ENCODE measurements around the gene PCARE. TPM values are rescaled to one million over a fixed set of nuclear protein-coding genes. Genes with fewer than 3 reads are reported as not detected.

Gene PCARE
- total RNA-seq, 1 experiment from 2014 or later, result not detected

GRCh38 chr2:29039718-29040480 is 34.4 kb downstream of the PCARE start:
- no peak for DNase-seq (ENCODE audit: low read depth)

GRCh38 chr2:29035016-29035745 is 39.1 kb downstream of the PCARE start:
- DNase-seq (ENCODE audit: low read depth), result no peak

DNA sequence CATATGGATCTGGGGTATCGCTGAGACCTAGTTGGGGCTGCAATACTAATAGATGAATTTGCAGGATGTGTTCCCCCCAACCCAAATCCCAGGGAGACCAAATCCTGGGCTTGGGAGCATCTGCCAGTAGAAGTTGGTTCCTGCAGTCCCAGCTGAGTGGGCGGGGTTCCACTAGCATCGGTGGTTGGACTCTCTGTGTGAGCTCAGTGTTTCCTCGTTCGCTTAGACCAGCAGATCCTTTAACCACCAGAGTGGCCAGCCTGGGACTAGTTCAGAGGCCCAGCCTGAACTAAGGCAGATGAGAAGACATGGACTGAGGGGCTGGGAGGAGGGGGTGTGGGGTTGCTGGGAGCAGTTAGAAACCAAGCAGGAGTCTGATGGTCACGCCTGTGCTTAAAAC is 40.7 kb downstream of the PCARE start:
- no peak for DNase-seq (ENCODE audit: low read depth)

- DNase-seq (ENCODE audit: low read depth), result peak; percentile 50
Observed at GRCh38 chr2:29033172-29033571, 41.2 kb downstream of the PCARE start.

DNA sequence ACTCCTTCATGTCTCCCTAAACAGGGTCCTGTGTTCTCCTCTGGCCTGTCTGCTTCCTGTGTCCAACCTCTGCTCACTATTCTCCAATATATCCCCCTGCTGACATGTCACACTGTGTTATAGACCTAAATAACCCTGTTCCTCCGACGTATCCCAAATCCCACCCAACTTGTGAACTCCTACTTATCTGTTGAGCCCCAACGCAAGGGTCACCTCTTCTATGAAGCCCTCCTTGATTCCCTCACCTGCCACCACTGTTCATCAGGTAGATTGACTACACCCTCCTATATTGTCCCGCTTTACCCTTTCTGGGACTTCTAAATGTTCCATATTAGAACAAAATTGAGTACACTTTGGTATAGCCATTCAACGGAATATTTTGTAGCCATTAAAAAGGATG is 42.1 kb downstream of the PCARE start:
- no peak for DNase-seq (ENCODE audit: low read depth)

DNA sequence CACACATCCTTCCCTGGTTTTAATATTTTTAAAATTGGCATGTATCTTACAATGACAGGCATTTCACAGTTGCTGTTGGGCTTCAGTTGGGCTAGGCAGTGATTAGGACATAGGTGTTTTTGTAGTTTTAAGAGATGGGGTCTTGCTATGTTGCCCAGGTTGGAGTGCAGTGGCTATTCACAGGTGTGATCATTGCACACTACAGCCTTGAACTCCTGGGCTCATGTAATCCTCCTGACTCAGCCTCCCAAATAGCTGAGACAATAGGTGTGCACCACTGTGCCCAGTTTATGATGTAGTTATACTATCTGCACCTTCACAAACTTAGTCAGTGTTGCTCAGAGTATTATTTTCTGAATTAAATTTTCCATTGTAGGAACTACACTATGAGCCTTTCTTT is 43.3 kb downstream of the PCARE start:
- no peak for DNase-seq (ENCODE audit: low read depth)

DNA sequence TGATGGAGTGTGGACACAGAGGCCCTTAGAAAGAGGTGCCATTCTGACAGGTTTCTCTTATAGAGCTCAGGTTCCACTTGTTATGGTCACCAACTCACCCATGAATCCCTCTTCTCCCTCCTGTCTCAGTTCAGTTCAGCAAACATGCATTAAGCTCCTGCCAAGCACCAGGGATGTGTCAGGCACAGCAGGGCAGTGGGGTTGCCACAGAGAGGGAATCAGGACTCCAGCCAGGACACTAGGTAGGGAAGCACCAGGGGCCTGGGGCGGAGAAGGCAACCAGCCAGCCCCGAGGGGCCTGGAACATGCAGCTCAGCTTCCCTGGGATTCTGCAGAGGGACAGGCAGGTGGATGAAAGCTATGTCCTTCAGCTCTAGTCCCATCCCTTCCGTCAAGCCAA is 48.6 kb downstream of the PCARE start:
- DNase-seq (ENCODE audit: low read depth), result no peak

GRCh38 chr2:29024882-29025430 is 49.4 kb downstream of the PCARE start:
- DNase-seq (ENCODE audit: low read depth), result no peak

DNA sequence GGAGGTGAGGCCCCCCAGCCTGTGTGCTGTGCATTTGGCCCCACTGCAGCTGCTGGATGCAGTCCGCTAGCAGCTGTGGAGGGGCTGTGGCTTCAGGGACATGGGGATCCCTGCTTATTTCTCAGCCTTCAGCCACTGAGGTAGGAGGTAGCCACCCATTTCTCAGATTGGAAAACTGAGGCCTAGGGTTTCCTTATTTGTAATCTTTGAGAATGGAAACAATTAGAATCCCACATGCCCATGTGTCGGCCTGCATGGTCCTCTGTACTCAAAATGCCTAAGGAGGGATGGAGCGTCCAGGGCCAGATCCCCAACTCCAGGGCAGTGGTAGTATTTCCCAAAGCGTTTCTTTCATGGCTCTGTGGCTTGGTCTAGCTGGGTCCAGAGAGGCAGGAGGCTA is 51.1 kb downstream of the PCARE start:
- DNase-seq (ENCODE audit: low read depth), result no peak

DNA sequence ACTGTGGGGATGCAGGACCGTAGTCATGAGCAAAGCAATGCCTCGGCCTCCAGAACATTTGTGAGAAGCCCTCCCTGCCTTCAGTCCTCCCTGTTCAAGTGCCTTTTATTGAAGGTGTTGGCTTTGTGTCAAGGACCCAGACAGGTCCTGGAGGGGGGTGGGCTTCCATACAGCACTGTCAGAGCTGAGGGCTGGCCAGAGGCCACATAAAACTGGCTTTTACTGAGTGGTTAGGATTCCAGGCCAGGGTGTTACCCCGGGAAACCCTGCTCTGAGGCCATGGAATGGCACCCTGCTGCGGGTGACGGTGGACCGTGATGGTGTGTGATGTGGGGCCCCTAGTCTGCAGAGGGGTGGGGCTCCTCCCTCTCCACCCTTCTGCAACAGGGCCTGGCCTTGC is 51.6 kb downstream of the PCARE start:
- no peak for DNase-seq (ENCODE audit: low read depth)

- no peak for DNase-seq (ENCODE audit: low read depth)
Observed at GRCh38 chr2:29021886-29022285, 52.4 kb downstream of the PCARE start.

DNA sequence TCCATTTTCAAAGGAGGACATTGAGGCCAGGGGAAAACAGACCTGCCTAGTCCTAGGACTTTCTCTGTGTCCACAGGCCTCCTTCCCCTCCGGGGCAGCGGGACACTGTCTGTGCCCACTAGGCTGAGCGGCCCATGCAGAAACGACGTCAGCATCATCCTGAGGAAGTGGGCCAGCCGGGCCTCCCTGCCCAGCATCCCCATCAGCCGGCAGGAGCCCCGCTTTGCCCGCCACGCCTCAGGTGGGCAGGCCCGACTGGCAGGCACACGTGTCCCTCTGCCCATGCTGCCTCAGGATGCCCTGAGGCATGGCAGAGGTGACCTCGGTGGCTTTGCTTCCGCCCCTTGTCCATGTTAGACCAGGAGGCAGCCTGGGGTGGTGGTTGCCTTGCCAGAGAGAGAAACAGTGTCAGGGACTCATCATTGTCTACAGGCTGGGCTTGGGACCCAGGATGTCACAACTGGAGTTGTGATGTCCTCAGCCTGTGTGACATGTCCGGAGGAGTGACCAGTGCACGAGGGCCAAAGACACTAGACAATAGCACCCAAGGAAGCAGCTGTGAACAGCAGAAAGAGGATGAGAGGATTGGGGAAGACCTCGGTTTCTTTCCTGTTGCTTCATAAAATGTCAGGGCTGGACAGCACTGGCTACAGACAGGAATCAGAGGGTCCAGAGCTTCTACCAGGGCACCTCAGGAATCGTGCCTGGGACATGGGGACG is 56.4 kb downstream of the PCARE start:
- DNase-seq (ENCODE audit: low read depth), result no peak

GRCh38 chr2:29016504-29016903 is 57.8 kb downstream of the PCARE start:
- no peak for DNase-seq (ENCODE audit: low read depth)

- no peak for DNase-seq (ENCODE audit: low read depth)
Observed at GRCh38 chr2:29015701-29016470, 58.4 kb downstream of the PCARE start.

- DNase-seq (ENCODE audit: low read depth), result peak; percentile 78
Observed at GRCh38 chr2:29014811-29015421, 59.4 kb downstream of the PCARE start.

GRCh38 chr2:29014331-29014730 is 60.0 kb downstream of the PCARE start:
- DNase-seq (ENCODE audit: low read depth), result no peak

GRCh38 chr2:29013057-29013780 is 61.1 kb downstream of the PCARE start:
- peak; percentile 45 for DNase-seq (ENCODE audit: low read depth)

DNA sequence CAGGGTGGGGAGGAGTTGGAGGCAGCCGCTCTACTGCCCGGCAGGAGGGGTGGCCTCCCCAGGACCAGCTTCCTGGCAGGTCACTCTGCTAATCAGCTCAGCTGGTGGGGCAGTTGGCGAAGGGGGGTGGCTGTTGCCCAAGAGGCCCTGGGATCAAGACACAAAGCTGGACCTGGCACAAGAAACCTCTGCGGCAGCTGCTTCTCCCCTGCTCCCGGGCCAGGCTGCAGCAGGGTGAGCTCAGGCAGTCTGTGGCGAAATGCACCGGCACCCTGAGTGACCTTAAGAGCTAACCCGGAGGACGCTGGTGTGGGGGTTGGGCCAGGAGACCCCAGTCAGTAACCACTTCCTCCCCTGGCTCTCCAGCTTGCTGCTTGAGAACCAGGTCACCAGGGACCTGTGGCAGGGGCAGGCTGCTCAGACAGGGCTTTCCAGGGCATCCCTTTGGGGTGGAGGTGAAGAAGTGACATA is 62.1 kb downstream of the PCARE start:
- peak; percentile 85 for DNase-seq (ENCODE audit: low read depth)
